Heart left ventricle (tissue), 13 donors: Measurements from ENCODE around the gene UQCC3.

ENCODE experiments used
- POLR2A ChIP-seq, 2 donors: fragments of 450-650 bp; IDR thresholded peaks; one replicate each; pipeline ENCODE4 v1.6.1; 2017; ENCODE audit warnings: antibody characterized with exemption in 2 of 2, mild to moderate bottlenecking in 2 of 2, moderate library complexity in 2 of 2
- TF ChIP-seq, protein P1 (sequence below), 12 donors: fragments of 200-600 bp; sonication (generic) in 4 of 12; IDR thresholded peaks; one replicate each; pipeline versions ENCODE4 v1.5.0 to v1.8.0; 2018 to 2022; ENCODE audit warnings: antibody characterized with exemption in 12 of 12, mild to moderate bottlenecking in 5 of 12
- donor health status: ischemic (EF 13 %, LVEDD 7.1; RV severe dilation, severe dysfunction).
- donor health status: DM: no; HTN: yes; CAD: no.
- donor health status: DM: no; HTN: no; CAD: no.
- donor health status: ischemic (EF 25% LVEDD 6.9; RV normal size, moderate dysfunction).
- donor health status: ischemic (EF 25% LVEDD 5.7; RV mildly dilated, moderate dysfunction).
- donor health status: ischemic (EF 35%, LVEDD 5.7; RV mildly dilated, moderate dysfunction).
- donor health status: nonischemic (EF 11% LVEDD 7.7; RV severe dilation, severe dysfunction).
- donor health status: DM: yes; HTN: yes; CAD: no.
- donor health status: PGD.
- donor health status: ischemic (EF 29% LVEDD 5.4; RV normal size, mild dysfunction).
- donor health status: nonischemic (EF 23%, LVEDD 6.1; RV moderate dilation, normal function).

DNA sequence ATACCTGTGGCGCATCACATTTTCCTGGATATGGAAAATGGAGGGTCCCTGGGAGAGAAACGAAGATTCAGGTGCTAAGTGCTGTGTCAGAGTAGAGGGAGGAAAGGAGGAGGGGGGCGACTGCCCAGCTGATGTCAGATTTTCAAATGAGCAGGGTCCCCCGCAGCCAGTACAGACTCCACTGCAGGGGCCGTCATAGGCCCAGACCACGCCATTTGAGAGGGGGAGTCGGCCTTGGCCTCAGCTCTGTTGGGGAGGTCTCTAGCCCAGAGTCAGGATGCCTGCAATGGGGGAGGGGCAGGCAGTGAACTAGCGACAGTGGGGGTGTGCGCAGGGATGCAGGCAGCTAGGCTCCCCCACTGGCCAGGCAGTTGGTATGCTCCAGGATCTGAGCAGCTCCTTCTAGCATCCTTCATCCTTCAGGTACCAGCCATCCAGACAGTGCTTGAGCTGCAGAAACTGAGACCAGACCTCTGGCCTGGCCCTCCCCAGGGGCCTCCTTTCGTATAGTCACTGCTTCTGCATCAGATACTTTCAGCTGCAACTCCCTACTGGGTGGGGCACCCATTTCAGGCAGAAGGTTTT lies 35.9 kb downstream of the UQCC3 start, which contains the start of the genes BSCL2 and GNG3:
- TF ChIP-seq, protein P1, sequence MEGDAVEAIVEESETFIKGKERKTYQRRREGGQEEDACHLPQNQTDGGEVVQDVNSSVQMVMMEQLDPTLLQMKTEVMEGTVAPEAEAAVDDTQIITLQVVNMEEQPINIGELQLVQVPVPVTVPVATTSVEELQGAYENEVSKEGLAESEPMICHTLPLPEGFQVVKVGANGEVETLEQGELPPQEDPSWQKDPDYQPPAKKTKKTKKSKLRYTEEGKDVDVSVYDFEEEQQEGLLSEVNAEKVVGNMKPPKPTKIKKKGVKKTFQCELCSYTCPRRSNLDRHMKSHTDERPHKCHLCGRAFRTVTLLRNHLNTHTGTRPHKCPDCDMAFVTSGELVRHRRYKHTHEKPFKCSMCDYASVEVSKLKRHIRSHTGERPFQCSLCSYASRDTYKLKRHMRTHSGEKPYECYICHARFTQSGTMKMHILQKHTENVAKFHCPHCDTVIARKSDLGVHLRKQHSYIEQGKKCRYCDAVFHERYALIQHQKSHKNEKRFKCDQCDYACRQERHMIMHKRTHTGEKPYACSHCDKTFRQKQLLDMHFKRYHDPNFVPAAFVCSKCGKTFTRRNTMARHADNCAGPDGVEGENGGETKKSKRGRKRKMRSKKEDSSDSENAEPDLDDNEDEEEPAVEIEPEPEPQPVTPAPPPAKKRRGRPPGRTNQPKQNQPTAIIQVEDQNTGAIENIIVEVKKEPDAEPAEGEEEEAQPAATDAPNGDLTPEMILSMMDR (IDR thresholded peaks at IDR 0.05), result no peak
- TF ChIP-seq POLR2A (IDR thresholded peaks at IDR 0.05), result no peak
